Measurements from ENCODE around the gene AJM1. TPM values are rescaled to one million over a fixed set of nuclear protein-coding genes. Genes with fewer than 3 reads are reported as not detected.

Gene AJM1
- total and polyA plus RNA-seq, 2 of the 8 experiments (the other 6 are each of a cell fraction or from before 2014, with no cell fraction given), result 0.12 to 0.97 TPM

DNA sequence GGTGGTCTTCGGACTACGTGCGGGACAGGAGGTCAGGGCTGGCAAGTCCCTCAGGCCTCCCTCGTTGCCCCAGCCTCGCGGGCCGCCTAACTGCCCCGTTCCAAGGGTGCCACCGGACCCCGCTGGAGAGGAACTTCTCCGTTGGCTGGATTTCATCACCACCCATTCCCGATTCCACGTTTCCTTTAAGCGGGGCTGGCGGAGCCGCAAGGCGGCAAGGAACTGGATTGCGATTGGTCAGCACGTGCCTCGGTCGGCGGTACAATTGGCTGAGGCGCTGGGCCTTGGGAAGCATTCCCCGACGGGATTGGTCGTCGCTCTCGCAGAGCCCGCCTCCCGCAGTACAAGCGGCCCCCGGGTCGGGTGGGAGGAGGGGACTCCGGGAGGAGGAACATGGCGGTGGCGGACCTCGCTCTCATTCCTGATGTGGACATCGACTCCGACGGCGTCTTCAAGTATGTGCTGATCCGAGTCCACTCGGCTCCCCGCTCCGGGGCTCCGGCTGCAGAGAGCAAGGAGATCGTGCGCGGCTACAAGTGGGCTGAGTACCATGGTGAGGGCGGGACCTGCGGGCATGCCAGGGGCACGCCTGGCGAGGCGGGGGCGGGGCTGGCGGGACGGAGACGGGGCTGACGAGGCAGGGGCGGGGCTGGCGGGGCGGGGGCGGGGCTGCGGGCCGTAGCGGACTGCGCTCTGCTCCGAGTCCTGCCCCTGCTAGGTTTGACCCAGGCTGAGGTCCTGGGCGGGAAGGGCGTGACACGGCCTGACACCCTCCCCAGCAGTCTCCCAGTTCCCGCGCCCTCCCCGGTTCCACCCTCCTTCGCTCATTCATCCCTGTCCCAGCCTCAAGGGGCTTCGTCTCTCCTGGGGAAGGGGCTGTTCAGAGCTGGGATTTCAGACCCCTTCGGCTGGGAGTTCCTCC, 7.0 kb downstream of the AJM1 start, which contains the start of gene PHPT1 (continued):
- TF ChIP-seq SUZ12 (IDR thresholded peaks at IDR 0.05; ENCODE audit: low read length) (no peak), EZH2 (IDR thresholded peaks at IDR 0.05; ENCODE audit: low read depth, low read length, severe bottlenecking) (no peak), POLR2AphosphoS5 (IDR thresholded peaks at IDR 0.05; ENCODE audit: low read depth, low read length) (peak; percentile 94), CBX5 (IDR thresholded peaks at IDR 0.05; ENCODE audit: low read depth, low read length) (no peak), TEAD4 (IDR thresholded peaks at IDR 0.05; ENCODE audit: low read depth, low read length) (peak; percentile 51; the same call in 1 of the 2 replicates), BCL11A (IDR thresholded peaks at IDR 0.05; ENCODE audit: low read depth in 2 of 2, low read length in 2 of 2) (no peak), EGR1 (IDR thresholded peaks at IDR 0.05; ENCODE audit: borderline replicate concordance, low read depth, low read length) (no peak), POU5F1 (IDR thresholded peaks at IDR 0.05; ENCODE audit: low read depth, low read length) (no peak), CBX8 (IDR thresholded peaks at IDR 0.05; ENCODE audit: borderline replicate concordance, low read depth, low read length) (no peak), GTF2F1 (IDR thresholded peaks at IDR 0.05; ENCODE audit: borderline replicate concordance, low read depth, low read length) (no peak), KDM1A (IDR thresholded peaks at IDR 0.05; ENCODE audit: borderline replicate concordance, low read length) (no peak), PHF8 (conservative IDR thresholded peaks at IDR 0.05; ENCODE audit: low read depth, low read length) (peak; percentile 100), BRCA1 (IDR thresholded peaks at IDR 0.05; ENCODE audit: low read depth, low read length) (no peak), SIRT6 (IDR thresholded peaks at IDR 0.05; ENCODE audit: low read length) (no peak)
- TF ChIP-seq, protein P1, sequence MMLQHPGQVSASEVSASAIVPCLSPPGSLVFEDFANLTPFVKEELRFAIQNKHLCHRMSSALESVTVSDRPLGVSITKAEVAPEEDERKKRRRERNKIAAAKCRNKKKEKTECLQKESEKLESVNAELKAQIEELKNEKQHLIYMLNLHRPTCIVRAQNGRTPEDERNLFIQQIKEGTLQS (IDR thresholded peaks at IDR 0.05; ENCODE audit: insufficient read depth, low read depth, low read length), result peak; percentile 64; the same call in 1 of the 2 replicates
- TF ChIP-seq, protein P2, sequence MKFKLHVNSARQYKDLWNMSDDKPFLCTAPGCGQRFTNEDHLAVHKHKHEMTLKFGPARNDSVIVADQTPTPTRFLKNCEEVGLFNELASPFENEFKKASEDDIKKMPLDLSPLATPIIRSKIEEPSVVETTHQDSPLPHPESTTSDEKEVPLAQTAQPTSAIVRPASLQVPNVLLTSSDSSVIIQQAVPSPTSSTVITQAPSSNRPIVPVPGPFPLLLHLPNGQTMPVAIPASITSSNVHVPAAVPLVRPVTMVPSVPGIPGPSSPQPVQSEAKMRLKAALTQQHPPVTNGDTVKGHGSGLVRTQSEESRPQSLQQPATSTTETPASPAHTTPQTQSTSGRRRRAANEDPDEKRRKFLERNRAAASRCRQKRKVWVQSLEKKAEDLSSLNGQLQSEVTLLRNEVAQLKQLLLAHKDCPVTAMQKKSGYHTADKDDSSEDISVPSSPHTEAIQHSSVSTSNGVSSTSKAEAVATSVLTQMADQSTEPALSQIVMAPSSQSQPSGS (IDR thresholded peaks at IDR 0.05; ENCODE audit: low read length), result no peak

Data from H1 (cell line).